CD4-positive, alpha-beta T cell treated with Interleukin-4 for 1 hour (primary cell): ENCODE results near the gene SAP25.
A peak's percentile ranks its signal among the peaks of the same experiment; 100 is the strongest.

Experiments
- DNase-seq, 2 donors: peaks; one replicate each; pipeline ENCODE4 v3.0.0-alpha.2; 2020 to 2022

SAP25 gene

GRCh38 chr7:100591596-100591995 lies 17.9 kb upstream of the SAP25 start:
- no peak for DNase-seq

GRCh38 chr7:100590077-100590737 lies 16.5 kb upstream of the SAP25 start:
- no peak for DNase-seq

- DNase-seq: no peak
Observed at GRCh38 chr7:100589341-100589947, 15.7 kb upstream of the SAP25 start.

- DNase-seq: peak in 1 of 2 donors; percentile 36
Observed at GRCh38 chr7:100588438-100588837, 14.7 kb upstream of the SAP25 start.

- DNase-seq: peak; percentile 100
Observed at GRCh38 chr7:100586266-100587025, 12.7 kb upstream of the SAP25 start, which contains the start of gene FBXO24. Gene FBXO24 (plus strand): TSS chr7:100586328. CDS start chr7:100586626, 298 bp downstream.

GRCh38 chr7:100585511-100586265 lies 12.0 kb upstream of the SAP25 start, which contains the start of gene LRCH4:
Gene LRCH4 (minus strand): TSS chr7:100586129. CDS start chr7:100586100, 29 bp downstream.
- DNase-seq: peak; percentile 56 to 65

GRCh38 chr7:100584683-100585510 lies 11.2 kb upstream of the SAP25 start:
- DNase-seq: no peak

- DNase-seq: no peak
Observed at GRCh38 chr7:100584054-100584682, 10.5 kb upstream of the SAP25 start.

- DNase-seq: peak; percentile 65 to 68
Observed at GRCh38 chr7:100583132-100584053, 9.7 kb upstream of the SAP25 start.

- DNase-seq: no peak
Observed at GRCh38 chr7:100582650-100583049, 8.9 kb upstream of the SAP25 start.

GRCh38 chr7:100582041-100582579 lies 8.4 kb upstream of the SAP25 start:
- no peak for DNase-seq

- no peak for DNase-seq
Observed at GRCh38 chr7:100580466-100581283, 7.0 kb upstream of the SAP25 start.

- DNase-seq: no peak
Observed at GRCh38 chr7:100578246-100579183, 4.8 kb upstream of the SAP25 start.

GRCh38 chr7:100577507-100577906 lies 3.8 kb upstream of the SAP25 start:
- no peak for DNase-seq

- DNase-seq: no peak
Observed at GRCh38 chr7:100577103-100577502, 3.4 kb upstream of the SAP25 start.

GRCh38 chr7:100576384-100576993 lies 2.8 kb upstream of the SAP25 start:
- DNase-seq: no peak

GRCh38 chr7:100575746-100576383 lies 2.2 kb upstream of the SAP25 start:
- no peak for DNase-seq
